ENCODE measurements around the gene SPATA13.
"Not testable (repeated sequence)": the region's sequence is repeated elsewhere in the genome, so short reads cannot be mapped to it uniquely, and the experiment has no call there.

The SPATA13 gene

GRCh38 chr13:24196593-24197197 lies 36.2 kb downstream of the SPATA13 start:
- DNase-seq (ENCODE audit: low read depth) = no peak

- DNase-seq (ENCODE audit: low read depth) = no peak
Observed at GRCh38 chr13:24199016-24199415, 38.5 kb downstream of the SPATA13 start.

DNA sequence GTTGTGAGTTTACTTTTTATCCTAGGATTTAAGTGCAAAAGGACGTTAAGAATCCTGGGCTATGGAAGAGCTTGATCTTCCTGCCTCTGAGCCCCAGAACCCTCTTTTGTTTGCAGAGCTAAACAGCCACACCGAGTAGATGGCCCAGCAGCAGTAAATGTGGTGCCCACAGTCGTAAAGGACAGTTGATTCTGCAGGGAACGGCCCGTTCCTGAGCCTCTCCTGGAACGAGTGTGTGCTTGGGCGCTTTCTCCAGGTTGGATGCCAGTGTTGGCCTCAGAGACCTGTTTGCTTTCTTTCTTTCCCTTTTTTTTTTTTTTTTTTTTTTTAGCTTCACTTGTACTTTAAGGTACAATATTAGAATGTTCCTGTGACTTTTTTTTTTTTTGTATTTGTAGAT lies 41.7 kb downstream of the SPATA13 start:
- no peak for DNase-seq (ENCODE audit: low read depth)

DNA sequence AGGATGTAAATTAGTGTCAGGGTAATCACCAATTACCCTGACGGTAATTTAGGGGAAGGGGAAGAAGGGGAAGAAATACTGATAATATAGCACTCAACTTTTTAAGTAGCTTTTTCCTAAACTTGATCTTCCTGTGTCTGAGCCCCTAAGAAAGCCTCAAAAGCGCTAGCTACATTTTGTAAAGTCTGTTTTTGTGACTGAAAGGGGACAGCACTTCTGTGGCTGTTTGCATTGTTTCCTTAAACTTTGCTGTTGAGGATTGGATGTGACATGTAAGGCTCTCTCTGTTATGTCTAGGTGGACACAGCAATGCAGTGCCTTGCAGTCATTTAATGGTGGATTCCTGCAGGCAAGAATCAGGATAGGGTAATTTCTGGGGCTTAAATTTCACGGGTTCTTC lies 42.8 kb downstream of the SPATA13 start:
- DNase-seq (ENCODE audit: low read depth) = no peak

GRCh38 chr13:24203811-24204210 lies 43.3 kb downstream of the SPATA13 start:
- DNase-seq (ENCODE audit: low read depth) = no peak

- DNase-seq (ENCODE audit: low read depth) = not testable (repeated sequence)
Observed at GRCh38 chr13:24205076-24205475, 44.6 kb downstream of the SPATA13 start.

DNA sequence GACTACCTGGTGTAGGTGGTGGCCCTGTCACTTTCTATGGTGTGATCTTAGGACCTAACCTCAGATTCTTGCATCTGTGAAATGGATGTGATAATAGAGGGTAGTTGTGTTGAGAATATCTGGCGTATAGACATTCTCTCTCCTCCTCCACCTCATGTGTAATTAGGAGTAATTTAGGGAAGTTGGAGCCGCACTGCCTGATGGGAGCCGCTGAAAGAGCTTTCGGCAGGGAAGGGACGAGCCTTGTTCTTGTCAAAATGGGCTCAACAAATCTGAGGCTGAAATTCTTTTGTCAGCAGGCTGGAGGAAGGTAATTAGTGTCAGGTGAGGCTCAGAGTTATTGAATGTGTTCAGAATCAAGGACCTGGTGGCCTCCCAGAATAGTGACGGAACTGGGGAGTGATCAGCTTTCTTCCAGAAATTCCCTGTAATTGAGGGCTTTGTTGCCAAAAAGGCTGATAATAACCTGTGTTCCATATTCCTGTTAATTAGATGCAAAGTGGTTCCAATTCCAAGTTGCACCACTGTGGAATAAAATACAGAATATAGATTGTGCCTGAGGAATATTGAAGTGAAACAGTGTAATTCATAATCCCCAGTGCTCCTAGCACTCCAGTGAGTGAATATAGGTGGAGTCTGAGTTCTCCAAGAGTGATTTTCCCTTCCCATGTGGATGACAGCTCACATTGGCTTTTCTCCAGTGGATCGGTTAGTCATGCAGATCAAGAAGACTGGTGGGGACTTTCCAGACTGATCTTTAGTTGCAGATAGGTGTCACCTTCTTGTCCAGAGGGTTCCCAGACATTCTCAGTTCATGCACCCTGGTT lies 47.5 kb downstream of the SPATA13 start:
- no peak for DNase-seq (ENCODE audit: low read depth)

GRCh38 chr13:24209138-24209537 lies 48.6 kb downstream of the SPATA13 start:
- no peak for DNase-seq (ENCODE audit: low read depth)

- no peak for DNase-seq (ENCODE audit: low read depth)
Observed at GRCh38 chr13:24212254-24212653, 51.7 kb downstream of the SPATA13 start.

DNA sequence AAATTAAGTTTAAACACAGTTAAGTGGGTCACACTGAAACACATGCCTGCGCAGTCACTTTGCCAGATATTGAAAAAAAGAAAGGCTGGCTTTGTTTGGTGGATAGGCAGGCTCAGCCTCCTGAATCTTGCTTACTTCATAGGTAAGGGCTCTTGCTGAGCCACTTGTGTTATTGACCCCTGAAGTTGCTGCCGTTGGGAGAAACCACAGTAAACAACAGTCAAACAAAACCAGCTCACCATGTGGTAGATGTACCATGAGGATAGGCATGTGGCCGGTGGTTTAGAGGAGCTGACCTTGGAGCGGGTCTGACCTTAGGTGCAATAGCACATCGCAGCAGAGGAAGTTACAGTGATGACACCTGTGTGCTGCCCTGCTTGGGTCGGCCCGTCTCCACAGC lies 52.2 kb downstream of the SPATA13 start:
- no peak for DNase-seq (ENCODE audit: low read depth)

DNA sequence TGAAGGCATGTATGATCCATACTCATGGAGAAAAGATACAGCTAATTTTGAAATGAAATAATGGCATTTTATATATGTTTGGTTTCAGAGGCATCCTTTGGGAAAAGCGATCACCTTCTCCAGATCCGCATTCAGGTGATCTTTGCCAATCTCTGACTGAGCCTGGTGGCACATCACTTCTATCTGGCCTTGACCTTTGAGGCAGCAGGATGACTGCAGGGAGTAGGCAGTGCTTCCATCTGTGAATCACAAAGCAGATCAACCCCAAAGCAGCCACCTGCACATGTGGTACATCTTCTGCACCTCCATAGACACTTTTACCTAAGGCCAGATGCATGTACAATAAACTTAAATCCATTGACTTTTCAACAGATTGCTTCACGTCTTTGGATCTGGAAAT lies 53.4 kb downstream of the SPATA13 start:
- DNase-seq (ENCODE audit: low read depth) = no peak

GRCh38 chr13:24214528-24214927 lies 54.0 kb downstream of the SPATA13 start:
- DNase-seq (ENCODE audit: low read depth) = no peak

GRCh38 chr13:24215126-24215525 lies 54.6 kb downstream of the SPATA13 start:
- no peak for DNase-seq (ENCODE audit: low read depth)

GRCh38 chr13:24215732-24216131 lies 55.2 kb downstream of the SPATA13 start:
- DNase-seq (ENCODE audit: low read depth) = no peak

DNA sequence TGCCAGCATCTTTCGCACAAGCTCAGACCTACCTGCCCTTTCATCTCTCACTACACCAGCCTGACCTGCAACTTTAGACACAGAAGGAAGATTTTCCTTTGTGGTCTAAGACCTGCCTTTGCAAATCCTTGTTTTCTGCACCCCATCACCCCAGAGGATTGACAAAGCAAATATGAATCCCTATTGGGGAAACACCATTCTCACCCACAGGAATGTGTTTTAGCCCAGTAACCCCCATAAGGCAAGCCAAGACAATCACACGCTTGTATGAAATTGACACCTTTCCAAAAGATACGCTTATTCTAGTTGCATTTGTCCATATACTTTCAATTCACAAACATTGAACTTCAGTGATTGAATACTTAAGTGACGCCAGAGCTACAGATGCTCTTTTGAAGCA lies 55.7 kb downstream of the SPATA13 start:
- DNase-seq (ENCODE audit: low read depth) = no peak

GRCh38 chr13:24216779-24217178 lies 56.3 kb downstream of the SPATA13 start:
- DNase-seq (ENCODE audit: low read depth) = not testable (repeated sequence)

DNA sequence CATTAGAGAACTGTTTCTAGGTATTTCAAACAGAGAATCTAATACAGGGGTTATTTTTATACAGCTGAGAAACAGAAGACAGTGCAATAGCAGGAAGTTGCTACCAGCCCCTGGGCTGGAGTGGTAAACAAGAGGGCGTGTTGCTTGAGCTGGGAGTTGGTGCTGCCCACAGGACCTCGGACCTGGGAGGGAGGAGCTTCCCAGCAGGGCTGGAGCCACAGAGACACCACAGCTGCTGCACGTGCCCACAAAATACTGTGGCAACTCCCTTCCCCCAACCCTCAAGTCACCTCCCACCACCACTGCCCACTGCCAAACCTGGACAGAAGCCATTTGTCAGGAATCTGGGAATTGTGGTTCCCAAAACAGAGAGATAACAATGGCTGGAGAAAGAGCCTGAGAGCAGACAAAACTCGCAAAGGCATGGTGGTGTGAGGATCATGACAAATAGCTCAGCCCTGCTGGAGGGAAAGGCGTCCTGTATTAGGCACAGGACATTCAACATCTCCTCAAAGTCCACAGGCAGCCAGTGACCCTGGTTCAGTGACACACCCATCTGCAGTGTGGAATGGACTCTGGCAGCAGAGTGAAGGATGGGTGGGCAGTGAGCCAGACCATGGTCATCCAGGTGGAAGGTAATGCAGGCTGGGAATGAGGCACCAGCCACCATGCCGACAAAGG lies 57.2 kb downstream of the SPATA13 start:
- no peak for DNase-seq (ENCODE audit: low read depth)

GRCh38 chr13:24218338-24218737 lies 57.8 kb downstream of the SPATA13 start:
- DNase-seq (ENCODE audit: low read depth) = no peak

DNA sequence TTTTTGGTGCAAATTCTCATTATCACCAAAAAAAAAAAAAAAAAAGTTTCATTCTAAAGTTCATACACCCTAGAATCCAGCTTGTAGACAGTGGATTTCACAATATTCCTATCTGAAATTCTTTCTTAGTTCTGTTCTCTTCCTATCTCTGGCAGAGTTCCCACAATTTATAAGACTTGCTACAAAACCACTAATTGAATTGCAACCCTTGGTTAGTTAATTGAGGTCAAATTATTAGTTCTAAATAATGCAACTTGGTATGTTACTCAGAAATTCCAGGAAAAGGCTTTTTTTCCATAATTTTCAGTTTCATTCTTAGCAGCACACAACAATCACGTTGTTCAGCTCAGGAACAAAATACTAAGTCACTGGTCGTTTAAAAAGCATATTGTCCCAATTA lies 58.5 kb downstream of the SPATA13 start:
- DNase-seq (ENCODE audit: low read depth) = no peak

GRCh38 chr13:24220086-24220703 lies 59.7 kb downstream of the SPATA13 start:
- peak; percentile 44 for DNase-seq (ENCODE audit: low read depth)

DNA sequence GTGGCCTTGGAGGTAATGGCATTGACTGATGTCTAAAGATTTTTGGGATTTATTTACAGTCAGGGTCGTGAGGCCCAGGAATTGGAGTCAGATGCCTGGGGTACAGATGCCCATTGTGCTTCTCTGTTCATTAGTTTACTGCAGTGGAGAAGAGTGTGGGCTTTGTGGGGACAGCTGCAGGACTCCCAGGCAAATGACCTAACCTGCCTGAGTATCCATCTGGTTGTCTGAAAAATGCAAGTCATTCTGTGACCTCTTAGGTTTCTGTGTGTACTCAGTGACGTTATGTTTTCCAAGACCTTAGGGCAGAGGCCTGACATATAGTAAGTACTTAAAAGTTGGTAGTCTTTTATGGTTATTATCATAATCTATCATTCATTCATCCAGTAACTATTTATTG lies 60.5 kb downstream of the SPATA13 start:
- no peak for DNase-seq (ENCODE audit: low read depth)

DNA sequence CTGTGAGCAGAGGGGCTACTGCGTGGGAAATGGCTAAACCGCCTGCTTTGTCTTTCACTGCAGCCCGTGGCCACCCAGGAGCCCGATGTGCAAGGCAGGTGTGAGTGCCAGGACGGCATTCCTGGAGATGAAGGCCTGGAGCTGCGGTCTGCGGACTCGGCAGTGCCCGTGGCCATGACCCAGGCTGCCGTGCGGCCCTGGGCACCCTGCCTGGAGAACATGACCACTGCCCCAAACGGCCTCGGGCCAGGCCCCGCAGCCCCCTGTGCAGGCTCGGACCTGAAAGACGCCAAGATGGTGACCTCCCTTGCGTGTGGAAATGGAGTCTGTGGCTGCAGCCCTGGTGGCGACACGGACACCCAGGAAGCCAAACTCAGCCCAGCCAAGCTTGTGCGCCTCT lies 62.2 kb downstream of the SPATA13 start:
- no peak for DNase-seq (ENCODE audit: low read depth)

Data from stimulated activated CD4-positive, alpha-beta T cell treated with anti-CD3 and anti-CD28 coated beads, Interleukin-2, amount 100 ng/mL, for 4 hours (primary cell).